Stimulated activated CD8-positive, alpha-beta memory T cell treated with anti-CD3 and anti-CD28 coated beads, Interleukin-2, amount 100 ng/mL, for 48 hours (primary cell): ENCODE results near the gene FGFBP1.

Experiments
- DNase-seq, 2 donors: peaks; one replicate each; pipeline ENCODE4 v3.0.0-alpha.2; 2020; ENCODE audit warnings: low read depth in 2 of 2

Gene FGFBP1

GRCh38 chr4:15938640-15939039 lies at the start of gene FGFBP1:
Gene FGFBP1 (minus strand): TSS chr4:15938740. CDS start chr4:15936632, 2,108 bp downstream.
- DNase-seq = no peak

GRCh38 chr4:15988222-15988621 lies 49.7 kb upstream of the FGFBP1 start:
- DNase-seq = no peak

DNA sequence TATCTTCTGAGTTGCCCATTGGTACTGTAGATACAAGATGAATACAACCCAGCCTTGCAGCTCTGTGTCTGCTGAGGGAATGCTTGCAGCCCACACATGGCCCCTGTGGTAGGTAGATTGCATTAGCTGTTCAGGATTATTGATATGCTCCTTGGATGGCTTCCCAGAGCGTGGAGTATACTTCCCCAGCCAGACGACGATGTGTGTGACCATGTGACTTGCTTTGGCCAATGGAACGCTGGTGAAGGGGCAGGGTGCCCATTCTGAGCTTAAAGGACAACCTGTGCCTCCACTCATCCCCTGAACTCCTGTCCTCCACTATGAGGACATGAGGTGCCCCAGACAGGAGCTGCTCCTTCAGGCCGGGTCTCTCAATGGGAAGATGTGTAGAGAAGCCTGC lies 48.4 kb upstream of the FGFBP1 start:
- no peak for DNase-seq

DNA sequence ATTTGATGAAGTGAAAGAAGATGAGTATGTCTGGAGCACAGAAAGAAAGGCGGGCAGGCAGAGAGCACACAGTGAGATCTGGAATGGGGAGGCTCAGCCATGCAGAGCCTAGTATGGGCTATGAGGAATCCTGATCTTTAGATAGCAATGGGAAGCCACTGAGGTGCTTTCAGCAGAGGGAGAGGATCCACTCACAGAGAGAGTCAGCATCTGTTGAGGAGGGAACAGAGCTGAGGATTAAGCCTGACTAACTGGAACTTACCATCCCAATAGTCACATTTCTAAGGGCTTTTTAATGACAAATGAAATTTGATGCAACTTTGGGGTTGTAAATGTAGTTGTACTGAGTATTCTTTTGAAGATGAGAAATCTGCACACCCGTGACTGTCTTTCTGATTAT lies 45.1 kb upstream of the FGFBP1 start:
- no peak for DNase-seq

DNA sequence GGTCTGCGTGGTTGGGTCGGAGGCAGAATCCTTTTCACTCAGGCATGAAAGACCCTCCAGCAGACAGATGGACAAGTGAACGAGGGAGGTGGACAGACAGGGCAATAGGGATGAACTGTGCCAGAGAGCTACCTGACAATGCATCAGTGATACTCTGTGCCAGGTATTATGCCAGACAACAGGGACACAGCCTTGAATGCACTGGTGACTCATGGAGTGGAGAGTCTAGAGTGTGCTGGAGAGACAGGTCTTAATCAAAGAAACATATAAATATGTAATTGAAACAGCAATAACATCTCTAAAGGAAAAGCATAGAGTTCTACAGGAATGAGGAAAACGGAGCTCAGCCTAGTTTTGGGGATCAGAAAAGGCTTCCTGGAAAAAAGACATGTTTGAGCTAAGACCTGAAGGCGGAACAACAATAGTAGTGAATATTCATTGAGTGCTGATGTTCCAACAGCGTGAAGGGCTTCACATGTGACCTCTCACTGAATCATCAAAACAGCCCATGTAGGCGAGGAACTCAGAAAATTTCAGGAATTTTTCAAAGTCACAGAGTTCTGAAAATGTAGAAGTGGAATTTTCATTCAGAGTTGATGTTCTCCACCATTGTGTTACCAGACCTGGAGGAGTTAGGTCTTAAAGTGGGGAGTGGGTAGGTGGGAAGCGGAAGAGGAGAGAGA lies 44.4 kb upstream of the FGFBP1 start:
- no peak for DNase-seq

GRCh38 chr4:15976456-15977447 lies 38.2 kb upstream of the FGFBP1 start:
- no peak for DNase-seq

GRCh38 chr4:15971068-15971801 lies 32.7 kb upstream of the FGFBP1 start:
- no peak for DNase-seq

- DNase-seq = no peak
Measured at GRCh38 chr4:15968551-15969300, 30.2 kb upstream of the FGFBP1 start.

- no peak for DNase-seq
Measured at GRCh38 chr4:15965325-15965724, 26.8 kb upstream of the FGFBP1 start.

DNA sequence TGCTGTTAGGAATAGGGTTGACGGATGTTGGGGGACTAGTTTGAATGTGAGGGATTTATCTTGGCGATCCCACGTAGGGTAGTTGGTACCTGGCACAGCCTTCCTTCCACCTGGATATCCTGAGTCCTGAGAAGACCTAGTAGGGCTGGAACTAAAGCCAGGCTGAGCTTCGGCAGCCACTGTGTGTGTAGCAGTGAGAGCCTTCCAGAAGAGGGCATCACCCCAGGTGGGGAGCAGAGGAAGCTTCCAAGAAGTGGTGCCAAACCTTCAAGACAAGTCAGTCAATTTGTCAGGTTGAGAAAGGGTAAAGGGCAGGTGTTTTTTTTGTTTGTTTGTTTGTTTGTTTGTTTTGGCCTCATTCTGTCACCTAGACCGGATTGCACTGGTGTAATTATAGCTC lies 25.6 kb upstream of the FGFBP1 start:
- DNase-seq = no peak

- peak; percentile 58 to 62 for DNase-seq
Measured at GRCh38 chr4:15963576-15963975, 25.0 kb upstream of the FGFBP1 start.

- peak; percentile 57 to 60 for DNase-seq
Measured at GRCh38 chr4:15963001-15963451, 24.5 kb upstream of the FGFBP1 start, which contains the start of gene FGFBP2. Gene FGFBP2 (minus strand): TSS chr4:15963175. CDS start chr4:15963129, 46 bp downstream.

GRCh38 chr4:15961781-15962510 lies 23.4 kb upstream of the FGFBP1 start:
- no peak for DNase-seq

DNA sequence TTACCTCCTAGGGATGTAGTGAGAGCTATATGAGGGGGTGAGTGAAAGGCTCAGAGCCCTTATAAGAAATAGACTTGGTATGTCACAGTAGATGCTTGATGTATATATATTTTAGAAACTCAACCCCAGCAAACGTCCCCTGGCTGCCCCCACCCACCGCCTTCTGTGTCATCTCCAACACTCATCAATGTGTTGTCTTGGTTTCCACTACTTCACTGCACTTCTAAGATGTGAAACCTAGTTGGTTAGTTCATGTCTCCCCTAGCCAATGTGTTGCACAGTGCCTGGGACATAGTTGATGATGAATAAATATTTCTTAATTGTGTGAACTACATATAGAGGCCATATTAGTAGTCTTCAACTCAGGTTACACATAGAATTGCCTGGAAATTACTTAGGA lies 20.0 kb upstream of the FGFBP1 start:
- no peak for DNase-seq

- DNase-seq = peak; percentile 64 to 78
Measured at GRCh38 chr4:15956179-15956850, 17.8 kb upstream of the FGFBP1 start.

DNA sequence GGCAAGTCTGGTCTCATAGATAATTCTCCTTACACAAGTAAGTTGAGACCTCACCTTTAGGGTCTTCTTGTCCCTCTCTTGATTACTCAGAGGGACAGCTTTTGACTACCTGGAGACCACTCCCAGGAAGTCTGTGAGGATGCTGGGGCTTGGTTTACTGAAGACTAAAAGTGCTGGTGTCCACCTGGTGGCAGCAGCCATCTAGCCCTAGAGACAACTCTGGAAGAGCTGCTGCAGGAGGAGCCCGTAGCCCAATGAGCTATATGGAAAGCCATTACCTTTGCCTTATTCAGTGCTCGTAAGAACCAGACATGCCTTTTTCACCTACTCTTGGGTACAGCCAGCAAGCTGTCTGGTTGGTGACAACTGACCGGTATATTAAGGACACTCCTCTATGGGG lies 17.1 kb upstream of the FGFBP1 start:
- no peak for DNase-seq

- no peak for DNase-seq
Measured at GRCh38 chr4:15953625-15954024, 15.1 kb upstream of the FGFBP1 start.

- no peak for DNase-seq
Measured at GRCh38 chr4:15951781-15952180, 13.2 kb upstream of the FGFBP1 start.

DNA sequence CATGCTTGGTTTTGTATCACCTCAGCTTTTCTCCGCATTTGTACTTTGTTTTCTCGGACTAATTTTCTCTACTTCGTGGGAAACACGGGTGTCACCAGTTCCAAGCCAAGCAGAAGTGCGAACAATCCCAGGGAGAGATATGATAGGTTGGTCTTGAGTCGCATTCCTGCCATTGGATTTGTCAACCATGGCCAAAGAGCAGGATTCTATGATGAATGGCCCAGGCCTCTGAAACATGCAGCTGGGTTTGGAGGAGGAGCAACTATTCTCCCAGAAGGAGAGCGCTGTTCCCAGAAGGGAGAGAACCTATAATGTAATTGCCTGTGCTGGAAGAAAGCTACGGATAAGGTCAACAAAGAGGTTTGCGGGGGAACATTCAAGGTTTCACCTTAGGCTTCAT lies 10.3 kb upstream of the FGFBP1 start:
- DNase-seq = no peak

DNA sequence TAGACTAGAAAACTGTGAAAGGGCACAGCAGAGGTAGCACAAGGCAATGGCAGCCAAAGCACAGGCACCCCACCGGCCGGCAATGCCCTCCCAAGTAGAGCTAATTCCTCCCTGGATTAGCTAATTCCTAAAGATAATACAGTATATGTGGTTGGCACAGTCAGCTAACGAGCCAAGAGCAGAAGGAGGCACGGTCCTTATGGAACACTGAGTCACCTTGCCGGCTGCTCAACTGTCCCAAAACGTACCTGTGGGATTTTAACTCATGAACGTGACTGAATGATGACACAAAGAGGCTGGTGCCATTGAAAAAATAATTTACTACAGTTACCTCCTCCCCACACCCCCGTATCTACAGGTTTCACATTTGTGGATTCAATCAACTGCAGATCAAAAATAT lies 9.1 kb upstream of the FGFBP1 start:
- no peak for DNase-seq
